Head of caudate nucleus (tissue), 42 donors: ENCODE measurements around the gene PROM1.

Experiments
- DNase-seq, 42 donors: peaks; one replicate each; pipeline versions ENCODE4 v3.0.0 to v3.0.0-alpha.2; 2020 to 2021; ENCODE audit warnings: mixed read lengths in 7 of 42
- intact Hi-C: fragments of 100-400 bp; cut with DNase I; formaldehyde crosslinking; loops from one replicate; pipeline ENCODE4 v1.15.0; 2022

Gene PROM1

GRCh38 chr4:16034010-16034748 lies 49.6 kb downstream of the PROM1 start:
- DNase-seq, result no peak
- intact Hi-C loops, result no loop called here

- DNase-seq, result peak in 1 of 42 donors; percentile 20
- intact Hi-C loops, result no loop called here
Measured at GRCh38 chr4:16032396-16032770, 51.4 kb downstream of the PROM1 start.

GRCh38 chr4:16031546-16032395 lies 52.1 kb downstream of the PROM1 start:
- no peak for DNase-seq

GRCh38 chr4:16029886-16030285 lies 53.9 kb downstream of the PROM1 start:
- no peak for DNase-seq
- intact Hi-C loops, result loop anchor here (10.0 kb wide), 1 partner anchor 165 kb away; no protein-coding TSS in a partner anchor

More at GRCh38 chr4:16031546-16032395, 52.1 kb downstream of the PROM1 start:
- intact Hi-C loops, result no loop called here

GRCh38 chr4:16029262-16029661 lies 54.6 kb downstream of the PROM1 start:
- no peak for DNase-seq
- intact Hi-C loops, result loop anchor here (10.0 kb wide), 1 partner anchor 166 kb away; no protein-coding TSS in a partner anchor

GRCh38 chr4:16027626-16028025 lies 56.2 kb downstream of the PROM1 start:
- intact Hi-C loops, result loop anchor here (2.0 to 10.0 kb wide), 2 partner anchors 167 to 237 kb away; no protein-coding TSS in a partner anchor
- no peak for DNase-seq

- intact Hi-C loops, result loop anchor here (2.0 to 10.0 kb wide), 2 partner anchors 168 to 238 kb away; no protein-coding TSS in a partner anchor
- DNase-seq, result no peak
Measured at GRCh38 chr4:16027114-16027513, 56.7 kb downstream of the PROM1 start.

- intact Hi-C loops, result loop anchor here (2.0 to 10.0 kb wide), 2 partner anchors 169 to 239 kb away; no protein-coding TSS in a partner anchor
- DNase-seq, result peak in 16 of 42 donors; percentile 12 to 76 (median 50)
Measured at GRCh38 chr4:16026160-16026761, 57.6 kb downstream of the PROM1 start.

- intact Hi-C loops, result loop anchor here (10.0 kb wide), 1 partner anchor 170 kb away; no protein-coding TSS in a partner anchor
Measured at GRCh38 chr4:16025268-16025667, 58.6 kb downstream of the PROM1 start.

GRCh38 chr4:16023776-16024408 lies 59.9 kb downstream of the PROM1 start:
- no peak for DNase-seq
- intact Hi-C loops, result loop anchor here (10.0 kb wide), 1 partner anchor 171 kb away; no protein-coding TSS in a partner anchor

More at GRCh38 chr4:16025268-16025667, 58.6 kb downstream of the PROM1 start:
- no peak for DNase-seq

GRCh38 chr4:16021804-16022560 lies 61.8 kb downstream of the PROM1 start:
- no peak for DNase-seq
- intact Hi-C loops, result loop anchor here (10.0 kb wide), 1 partner anchor 173 kb away; no protein-coding TSS in a partner anchor

- no peak for DNase-seq
- intact Hi-C loops, result loop anchor here (10.0 kb wide), 1 partner anchor 175 kb away; no protein-coding TSS in a partner anchor
Measured at GRCh38 chr4:16019649-16020048, 64.2 kb downstream of the PROM1 start.

- intact Hi-C loops, result no loop called here
- no peak for DNase-seq
Measured at GRCh38 chr4:16018841-16019240, 65.0 kb downstream of the PROM1 start.

- DNase-seq, result no peak
- intact Hi-C loops, result no loop called here
Measured at GRCh38 chr4:16018061-16018676, 65.7 kb downstream of the PROM1 start.

- no peak for DNase-seq
- intact Hi-C loops, result no loop called here
Measured at GRCh38 chr4:16016536-16016935, 67.3 kb downstream of the PROM1 start.

- no peak for DNase-seq
- intact Hi-C loops, result no loop called here
Measured at GRCh38 chr4:16011173-16011572, 72.7 kb downstream of the PROM1 start.

GRCh38 chr4:16009153-16009552 lies 74.7 kb downstream of the PROM1 start:
- DNase-seq, result no peak
- intact Hi-C loops, result no loop called here
